Measurements from ENCODE around the gene SQSTM1. TPM values are rescaled to one million over a fixed set of nuclear protein-coding genes. Genes with fewer than 3 reads are reported as not detected.
"Not testable (repeated sequence)": the region's sequence is repeated elsewhere in the genome, so short reads cannot be mapped to it uniquely, and the experiment has no call there.

SQSTM1 gene
- total RNA-seq, 1 experiment from 2014 or later: 984 TPM

DNA sequence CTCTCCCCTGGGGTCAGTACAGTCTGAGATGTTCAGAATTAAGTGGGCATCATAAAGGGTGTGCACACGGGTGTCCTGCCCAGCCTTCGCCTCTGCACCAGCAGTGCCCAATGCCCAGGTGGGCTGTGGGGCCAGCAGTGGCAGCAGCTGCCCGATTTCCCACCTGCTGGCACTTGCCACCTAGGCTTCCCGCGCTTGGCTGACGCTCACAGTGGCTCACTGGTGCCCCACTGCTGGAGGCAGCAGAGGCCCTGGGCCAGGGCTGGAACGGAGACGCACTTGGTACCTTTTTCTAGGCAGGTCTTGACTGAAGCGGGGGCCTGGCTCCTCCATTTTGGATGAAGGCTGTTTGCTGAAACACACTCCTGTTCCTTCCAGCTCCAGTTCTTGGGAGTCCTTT is 20.9 kb downstream of the SQSTM1 start:
- no peak for DNase-seq (ENCODE audit: low read depth)

DNA sequence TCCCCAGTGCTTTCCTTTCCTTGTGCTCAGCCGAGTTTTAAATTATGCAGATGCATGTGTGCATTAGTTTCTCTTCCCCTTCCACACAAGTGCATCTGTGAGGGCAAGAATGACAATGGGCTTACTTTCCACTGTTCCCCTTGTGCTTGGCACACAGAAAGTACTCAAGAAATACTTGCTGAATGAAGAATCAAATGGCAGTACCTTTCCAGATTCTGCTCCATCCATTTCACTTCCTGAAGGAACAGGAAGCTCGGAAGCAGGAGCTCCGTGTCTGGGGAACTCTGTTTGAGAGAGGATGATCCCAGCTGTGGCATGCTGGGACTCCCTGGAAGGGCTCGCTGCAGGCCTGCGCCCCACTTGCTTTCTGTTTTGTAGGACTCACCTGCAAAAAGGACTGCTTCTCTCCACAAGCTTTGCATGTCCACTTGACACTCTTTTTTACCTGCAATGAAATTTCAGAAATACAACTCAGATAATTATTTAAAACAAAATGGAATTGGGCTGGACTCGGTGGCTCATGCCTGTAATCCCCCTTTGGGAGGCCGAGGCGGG is 32.4 kb downstream of the SQSTM1 start:
- DNase-seq (ENCODE audit: low read depth): no peak

DNA sequence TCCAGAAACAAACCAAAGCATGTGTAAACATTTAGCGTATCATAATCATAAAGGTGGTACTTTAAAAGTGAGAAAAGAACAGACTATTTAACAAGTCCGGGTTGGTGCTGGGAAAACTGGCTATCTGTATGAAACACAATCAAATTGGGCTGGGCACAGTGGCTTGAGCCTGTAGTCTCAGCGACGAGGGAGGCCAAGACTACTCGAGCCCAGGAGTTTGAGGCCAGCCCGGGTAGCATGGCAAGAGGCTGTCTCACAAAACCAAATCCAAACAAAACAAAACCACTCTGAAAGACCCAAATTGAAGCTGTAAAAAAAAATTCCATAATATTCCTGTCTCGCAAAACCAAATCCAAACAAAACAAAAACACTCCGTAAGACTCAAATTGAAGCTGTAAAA is 33.7 kb downstream of the SQSTM1 start:
- DNase-seq (ENCODE audit: low read depth): no peak

DNA sequence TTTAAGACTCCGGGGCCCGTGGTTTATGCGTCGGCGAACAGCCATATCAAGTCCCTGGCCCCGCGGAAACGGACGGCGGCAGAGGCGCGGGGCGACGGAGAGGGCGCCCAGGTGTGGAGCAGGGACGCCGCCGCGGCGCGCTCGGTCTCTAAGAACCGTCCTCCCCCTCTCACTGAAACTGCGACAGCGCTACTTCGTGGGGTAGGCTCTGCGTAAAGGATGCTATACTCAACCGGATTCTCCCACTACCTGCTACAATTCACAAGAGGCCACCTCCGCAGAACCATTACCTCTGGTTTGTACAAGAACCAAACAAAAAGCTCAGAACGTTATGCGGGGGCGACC is 37.5 kb downstream of the SQSTM1 start:
- no peak for DNase-seq (ENCODE audit: low read depth)

DNA sequence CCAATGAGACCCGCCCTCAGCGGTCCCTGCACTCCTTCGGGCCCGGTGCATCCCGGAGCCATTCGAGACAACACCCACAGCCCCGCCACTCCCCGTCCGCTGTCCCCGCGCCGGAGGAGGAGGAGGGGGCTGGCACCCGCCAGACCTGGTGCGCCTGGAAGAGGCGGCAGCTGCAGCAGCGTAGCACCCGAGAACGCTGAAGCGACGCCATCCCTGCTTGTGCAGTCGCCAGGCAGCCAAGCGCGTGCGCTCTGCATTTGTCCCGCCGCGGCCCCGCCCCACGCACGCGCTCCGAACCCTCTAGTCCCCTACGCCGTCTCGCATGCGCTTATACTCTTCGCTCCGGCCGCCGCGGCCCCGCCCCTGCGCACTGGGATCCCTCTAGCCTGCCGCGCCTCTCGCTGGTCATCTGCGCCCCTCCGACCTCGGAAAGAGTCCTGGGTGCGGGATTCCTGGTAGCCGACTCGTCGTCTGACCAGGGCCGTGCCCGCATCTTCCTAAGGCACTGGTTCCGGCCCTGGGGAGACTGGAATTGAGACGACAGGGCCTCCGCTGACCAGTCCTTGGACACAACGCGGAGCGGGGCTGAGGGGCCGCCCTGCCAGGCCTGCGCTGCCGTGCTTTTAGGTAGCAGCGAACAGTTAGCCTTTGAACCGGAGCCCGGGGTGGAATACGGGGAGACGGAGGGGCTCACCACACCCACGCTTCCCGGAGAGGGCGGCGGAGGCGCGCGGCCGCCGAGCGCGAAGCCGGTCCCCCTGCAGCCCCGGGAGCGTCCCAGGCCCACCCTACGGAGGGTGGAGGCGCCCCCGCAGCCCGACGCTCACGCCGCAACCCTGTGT is 38.1 kb downstream of the SQSTM1 start, which contains the start of gene MRNIP:
TSS of gene MRNIP (minus strand) at position 232 of the 842 bp plus-strand sequence. CDS start at position 211, 21 bp downstream.
- DNase-seq (ENCODE audit: low read depth): peak; percentile 94

DNA sequence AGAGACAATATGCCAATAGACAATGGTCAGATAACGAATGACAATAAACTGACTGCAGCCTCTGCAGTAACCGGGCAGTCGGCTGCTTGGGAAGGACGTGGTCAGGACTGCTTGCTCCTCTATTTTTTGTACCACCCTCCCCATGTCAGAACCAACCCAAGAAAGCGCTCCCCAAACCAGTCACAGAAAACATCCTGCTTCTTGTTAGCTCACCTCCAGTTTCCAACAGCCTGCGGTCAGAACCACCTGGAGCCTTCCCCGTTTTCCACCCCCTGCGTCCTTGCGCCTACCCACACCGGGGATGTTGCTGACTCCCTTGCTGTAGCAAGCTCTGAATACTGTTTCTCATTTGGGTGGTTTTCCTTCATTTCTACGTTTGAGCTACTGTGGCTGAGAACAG is 39.6 kb downstream of the SQSTM1 start:
- no peak for DNase-seq (ENCODE audit: low read depth)

DNA sequence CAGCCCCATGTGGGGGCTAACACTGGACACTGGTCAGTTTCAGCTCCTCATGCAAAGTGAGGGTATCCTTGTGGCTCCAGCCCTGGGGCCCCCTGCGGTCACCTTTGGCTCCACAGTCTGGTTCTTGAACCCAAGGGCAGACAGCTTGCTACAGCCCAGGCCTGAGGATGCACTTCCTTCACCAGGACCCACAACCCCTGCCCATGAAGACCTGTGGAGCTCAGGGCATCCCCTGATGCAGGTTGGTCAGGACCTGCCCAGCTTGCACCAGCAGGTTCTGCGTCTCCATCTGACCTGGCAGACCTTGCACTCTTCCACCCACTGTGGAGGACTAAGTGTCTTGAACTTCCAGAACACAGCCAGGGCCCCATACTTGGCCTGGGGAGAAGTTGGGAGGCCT is 41.6 kb downstream of the SQSTM1 start:
- no peak for DNase-seq (ENCODE audit: low read depth)

DNA sequence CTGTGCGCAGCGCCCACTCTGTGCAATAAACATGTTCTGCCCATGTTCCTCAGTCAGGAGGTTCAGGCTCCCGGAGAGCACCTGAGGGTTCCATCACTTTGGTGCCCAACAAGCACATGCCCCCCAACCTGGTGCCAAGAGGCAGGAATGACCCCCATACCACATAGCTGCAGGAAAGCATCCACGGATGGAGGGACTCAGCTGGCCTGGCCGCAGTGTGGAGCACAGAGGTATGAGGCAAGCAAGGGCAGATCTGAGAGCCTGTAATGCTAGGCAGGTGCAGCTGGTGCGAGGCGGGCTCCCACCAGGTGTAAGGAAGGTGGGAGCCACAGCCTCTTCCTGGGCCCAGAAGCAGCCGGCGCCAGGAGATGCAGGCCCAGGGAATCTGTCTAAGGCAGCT is 42.2 kb downstream of the SQSTM1 start:
- DNase-seq (ENCODE audit: low read depth): no peak

DNA sequence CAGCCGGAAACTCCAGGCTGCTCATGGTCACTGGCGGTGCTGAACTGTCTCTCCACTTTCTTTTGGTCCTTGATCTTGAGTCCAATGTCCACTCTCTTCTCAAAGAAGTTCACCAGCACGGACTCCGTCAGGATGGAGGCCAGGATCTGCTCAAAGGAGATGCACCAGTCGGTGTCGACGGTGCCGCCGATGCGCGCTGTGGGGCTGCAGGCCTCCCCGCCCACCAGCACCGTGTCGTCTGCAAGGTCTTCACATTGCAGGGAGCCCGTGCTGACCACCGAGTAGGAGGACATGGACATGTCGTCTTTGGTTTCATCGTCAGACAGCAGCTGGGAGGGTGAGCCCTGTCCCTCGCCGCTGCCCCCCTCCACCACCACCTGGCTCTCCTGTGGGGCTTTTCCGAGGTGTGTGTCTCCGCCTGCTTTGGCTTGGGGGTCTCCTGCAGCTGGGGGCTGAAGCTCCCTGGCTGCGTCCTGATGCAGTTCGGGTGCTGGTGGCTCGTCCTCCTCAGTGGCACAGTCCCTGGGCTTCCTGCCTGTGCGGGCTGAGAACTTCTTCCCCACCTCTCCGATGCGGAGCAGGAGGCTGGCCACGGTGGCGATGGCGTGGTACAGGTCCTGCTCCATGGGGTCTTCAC is 42.9 kb downstream of the SQSTM1 start:
- no peak for DNase-seq (ENCODE audit: low read depth)

DNA sequence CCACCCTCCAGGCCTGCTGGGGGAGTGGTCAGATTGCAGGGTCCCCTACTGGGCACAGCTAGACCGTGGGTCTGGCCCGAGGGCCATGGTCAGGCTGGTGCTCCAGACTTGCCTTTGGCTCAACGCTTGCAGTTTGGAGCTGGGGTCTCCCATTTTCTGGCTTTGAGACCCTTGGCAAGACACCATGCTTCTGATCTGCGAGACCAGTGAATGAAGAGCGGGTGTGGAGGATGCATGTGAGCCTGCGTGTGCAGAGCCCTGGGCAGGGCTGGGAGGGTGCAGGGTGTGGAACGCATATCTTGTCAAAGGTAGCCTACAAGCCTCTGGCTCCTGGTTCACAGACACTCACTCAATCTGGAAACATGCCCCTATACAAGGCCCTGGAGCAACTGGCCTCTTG is 44.0 kb downstream of the SQSTM1 start:
- no peak for DNase-seq (ENCODE audit: low read depth)

DNA sequence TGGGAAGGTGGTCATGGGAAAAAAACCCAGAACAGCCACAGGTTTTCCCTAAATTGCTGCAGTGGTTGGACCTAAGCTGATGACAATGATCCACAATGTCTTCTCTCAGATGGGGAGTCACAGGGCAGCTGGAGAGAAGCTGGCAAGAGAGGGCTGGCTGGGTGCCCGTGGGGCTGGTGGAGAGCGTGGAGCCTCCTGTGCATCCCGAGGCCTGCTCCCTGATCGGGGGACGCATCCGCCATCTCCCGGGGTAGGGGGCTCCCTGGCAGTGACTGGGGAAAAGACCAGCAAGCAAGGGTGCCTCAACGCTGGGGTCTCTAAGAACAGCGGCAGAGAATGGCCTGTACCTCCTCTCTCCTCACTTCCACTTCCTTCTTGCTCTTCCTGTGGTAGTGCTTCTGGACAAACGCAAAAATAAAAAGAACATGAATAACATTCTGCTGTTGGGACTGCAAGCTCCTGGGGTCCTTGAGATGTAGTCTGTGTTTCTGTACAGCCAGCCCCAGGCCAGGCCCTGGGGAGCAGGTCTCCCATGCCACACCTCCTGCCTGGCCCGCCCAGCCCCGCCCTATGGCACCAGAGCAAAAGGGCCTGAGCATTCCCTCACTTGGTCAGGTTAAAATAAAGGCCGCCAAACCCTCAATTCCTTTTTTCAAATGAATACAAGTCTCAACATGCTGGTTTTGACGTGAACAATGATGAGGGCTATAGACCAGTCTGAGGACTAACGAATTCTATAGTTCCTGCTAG is 45.0 kb downstream of the SQSTM1 start:
- no peak for DNase-seq (ENCODE audit: low read depth)

DNA sequence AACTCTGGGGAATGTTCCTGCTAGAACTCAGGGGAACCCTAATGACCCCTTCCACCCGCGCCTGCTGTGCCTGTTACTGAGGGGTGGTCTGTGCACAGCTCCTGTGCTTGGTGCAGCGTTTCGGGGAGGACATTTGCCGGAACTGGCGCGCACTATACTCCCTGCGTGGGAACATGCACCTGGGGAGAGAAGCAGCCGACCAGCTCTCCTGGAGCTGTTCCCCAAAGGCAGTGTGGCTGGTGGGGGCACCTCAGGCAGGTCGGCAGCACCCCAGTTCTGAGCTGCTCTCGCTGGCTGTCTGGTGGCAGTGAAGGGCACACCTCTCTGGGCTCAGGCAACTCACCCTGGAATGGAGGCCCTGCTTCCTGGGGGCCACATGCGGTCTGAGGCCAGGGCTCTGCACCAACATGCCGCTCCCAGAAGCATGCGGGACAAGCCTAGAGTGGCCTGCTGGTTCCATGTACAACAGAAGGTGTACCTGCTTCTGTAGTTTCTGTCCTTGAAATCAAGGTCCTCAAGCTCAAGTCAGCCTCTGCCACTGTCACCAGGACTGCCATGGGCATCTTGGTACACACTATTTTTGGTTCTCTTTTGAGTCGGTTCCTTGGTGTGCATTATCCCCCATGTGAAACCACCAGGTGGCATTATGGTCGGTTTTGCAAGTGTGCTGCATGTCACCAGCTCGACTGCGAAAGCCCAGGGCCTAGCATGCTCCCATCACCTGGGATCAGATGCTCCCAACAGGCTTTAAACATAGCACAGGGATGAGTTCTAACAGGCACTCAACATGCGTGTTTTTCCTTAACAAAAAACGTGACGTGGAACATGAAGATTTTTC is 45.8 kb downstream of the SQSTM1 start:
- no peak for DNase-seq (ENCODE audit: low read depth)

DNA sequence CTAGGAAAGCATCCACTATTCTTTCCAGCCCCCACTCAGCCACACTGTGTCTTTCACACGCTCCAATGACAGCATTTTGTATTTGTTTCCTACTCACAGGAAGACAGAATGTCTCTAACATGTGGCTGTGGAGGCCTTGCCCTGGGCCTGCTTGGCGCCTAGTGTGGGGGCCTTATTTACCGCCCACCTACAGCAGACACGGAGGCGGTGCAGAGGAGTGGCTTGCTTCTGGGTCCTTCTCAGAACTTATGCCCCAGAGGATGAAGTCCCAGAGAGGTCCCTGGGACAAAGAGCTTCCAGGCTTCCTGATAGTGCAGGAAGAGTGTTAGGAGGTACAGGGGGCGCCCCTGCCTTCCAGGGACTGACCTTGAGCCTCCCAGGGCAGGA is 46.4 kb downstream of the SQSTM1 start:
- DNase-seq (ENCODE audit: low read depth): no peak

DNA sequence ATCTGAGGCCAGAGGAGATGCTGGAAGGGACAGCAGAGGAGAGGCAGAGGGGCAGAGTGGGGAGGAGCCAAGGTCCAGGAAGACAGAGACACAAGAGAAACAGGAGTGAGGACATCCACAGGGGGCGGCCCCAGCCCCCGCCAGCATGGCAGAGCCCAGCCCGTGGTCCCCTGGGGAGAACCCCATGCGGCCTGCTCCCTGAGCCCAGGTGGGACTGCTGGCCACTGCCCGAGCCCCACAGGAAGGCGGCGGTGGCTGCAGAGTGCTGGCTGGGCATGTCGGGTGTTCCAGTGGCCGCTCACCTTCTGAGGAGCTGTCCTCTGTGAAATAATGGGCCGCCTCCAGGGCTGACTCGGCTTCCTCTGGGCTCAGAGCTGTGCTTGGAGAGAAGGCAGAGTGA is 46.8 kb downstream of the SQSTM1 start:
- no peak for DNase-seq (ENCODE audit: low read depth)

DNA sequence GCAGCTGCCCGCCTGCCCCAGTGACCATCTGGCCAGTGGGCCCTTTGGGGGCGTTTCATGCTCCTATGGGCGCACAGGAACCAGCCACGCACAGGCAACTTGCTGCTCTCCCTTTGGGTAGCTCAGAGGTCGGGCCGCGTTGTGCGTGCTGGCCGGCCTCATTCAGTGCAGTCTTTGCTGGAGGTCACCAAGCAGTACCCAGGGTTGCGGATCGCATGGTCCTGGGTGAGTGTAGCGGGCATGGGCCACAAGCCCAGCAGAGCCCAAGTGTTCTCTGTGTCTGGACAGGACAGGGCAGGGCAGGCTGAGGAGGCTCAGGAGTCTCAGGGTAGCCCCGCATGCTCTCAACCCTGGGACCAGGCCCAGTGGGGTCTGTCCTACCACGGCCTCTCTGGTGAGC is 47.8 kb downstream of the SQSTM1 start:
- no peak for DNase-seq (ENCODE audit: low read depth)

DNA sequence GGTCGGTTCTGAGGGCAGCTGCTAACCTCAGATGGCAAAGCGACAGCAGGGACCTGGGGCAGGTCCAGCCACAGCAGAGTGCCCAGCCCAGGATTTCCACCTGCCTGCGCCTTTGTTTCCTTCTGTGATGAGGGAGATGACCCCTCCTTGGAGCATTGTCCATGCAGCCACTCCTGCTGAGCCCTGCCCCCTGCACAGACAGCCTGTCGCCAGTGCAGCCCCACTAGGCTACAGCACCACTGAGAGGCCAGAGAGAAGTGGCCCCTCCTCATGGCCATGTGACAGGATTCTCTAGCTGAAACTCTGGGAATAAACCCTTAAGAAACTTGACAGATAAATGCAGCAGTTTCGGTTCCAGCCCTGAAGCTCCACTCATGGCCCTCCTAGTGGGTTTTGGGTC is 48.4 kb downstream of the SQSTM1 start:
- DNase-seq (ENCODE audit: low read depth): no peak

DNA sequence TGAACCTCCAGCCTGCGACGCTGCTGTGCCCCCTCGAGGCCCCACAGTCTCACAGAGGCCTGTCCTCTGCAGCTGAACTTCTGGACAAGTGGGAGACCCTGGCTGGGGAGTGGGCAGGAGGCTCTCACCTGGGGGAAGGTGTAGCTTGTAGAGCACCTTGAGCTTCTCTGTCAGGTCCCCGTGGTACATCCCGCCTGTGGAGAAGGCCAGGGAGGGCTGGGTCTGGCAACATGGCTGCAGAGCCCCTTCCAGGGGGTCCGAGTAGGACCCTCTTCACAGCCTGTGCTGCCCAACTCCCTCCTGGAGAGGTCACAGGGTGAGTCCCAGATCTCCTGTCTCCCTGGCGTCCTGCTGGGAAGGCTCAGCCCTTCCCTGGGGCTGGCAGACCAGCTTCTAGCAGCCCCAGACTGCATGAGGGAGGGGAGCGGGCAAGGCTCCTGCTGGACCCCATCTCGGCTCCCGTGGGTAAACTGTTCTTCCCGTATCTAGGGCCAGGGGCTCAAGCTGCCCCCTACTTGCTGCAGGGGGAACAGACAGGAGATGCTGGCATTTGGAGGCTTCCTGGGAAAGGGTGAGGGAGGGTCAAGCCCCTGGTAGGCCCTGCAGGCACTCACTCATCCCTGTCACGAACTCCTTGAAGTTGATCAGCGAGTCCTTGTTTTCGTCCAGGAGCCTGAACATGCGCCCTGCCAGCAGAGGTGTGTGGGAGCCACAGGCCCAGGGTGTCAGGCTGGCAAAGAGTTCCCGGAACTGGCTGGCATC is 49.1 kb downstream of the SQSTM1 start:
- no peak for DNase-seq (ENCODE audit: low read depth)

DNA sequence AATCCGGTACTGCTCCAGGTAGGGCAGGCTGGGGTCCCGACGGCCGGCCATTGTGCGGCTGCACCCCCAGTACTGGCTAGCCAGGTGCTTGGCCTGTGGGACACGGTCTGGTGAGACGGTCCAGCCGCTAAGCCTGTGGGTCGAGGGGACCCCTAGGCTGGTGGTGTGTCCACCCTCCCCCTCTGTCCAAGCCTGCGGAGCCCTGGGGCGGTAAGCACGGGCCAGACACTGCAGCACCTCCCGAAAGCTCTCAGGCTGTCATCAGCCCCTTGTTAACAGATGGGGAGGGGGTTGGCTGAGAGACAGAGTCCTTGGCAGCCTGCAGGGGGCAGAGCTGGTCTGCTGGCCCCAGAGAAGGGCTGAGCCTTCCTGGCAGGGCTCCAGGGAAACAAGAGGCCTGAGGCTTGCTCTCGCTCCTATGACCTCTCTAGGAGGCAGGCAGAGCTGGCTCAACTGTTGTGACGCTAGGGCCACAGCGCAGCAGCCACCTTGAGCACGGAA is 49.7 kb downstream of the SQSTM1 start:
- DNase-seq (ENCODE audit: low read depth): peak; percentile 18

DNA sequence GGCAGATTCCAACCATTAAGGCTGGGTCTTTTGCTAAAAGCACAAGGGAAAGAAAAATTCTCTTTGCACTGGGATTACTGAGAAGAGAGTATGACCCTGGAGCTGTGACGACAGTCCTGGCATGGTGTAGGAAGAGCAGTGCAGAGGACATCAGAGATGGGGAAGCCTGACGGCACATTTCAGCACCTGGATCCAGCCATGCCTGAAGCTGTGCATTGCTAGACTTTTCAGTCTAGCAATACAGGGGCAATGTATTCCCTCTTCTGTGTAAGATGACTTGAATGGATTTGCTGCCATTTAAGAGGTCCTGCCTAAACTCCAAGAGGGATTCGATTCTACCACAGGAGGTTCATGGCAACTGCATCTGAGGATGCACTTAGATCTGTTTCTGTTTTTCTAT is 50.2 kb downstream of the SQSTM1 start:
- no peak for DNase-seq (ENCODE audit: low read depth)

DNA sequence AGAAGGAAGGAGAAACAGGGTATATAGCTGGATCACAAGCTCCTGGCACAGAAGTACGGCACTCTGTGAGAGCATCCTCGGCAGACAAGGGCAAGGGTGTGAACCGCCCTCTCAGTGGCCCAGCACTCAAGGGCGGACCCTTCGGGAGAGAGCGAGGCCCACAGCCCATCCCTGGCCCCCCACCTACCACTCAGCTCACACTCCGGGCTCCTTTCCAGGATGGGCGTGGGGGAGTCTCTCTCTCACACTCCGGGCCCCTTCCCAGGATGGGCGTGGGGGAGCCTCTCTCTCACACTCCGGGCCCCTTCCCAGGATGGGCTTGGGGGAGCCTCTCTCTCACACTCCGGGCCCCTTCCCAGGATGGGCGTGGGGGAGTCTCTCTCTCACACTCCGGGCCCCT is 50.8 kb downstream of the SQSTM1 start:
- DNase-seq (ENCODE audit: low read depth): not testable (repeated sequence)
